Neutrophil (primary cell): ENCODE results near the gene UGT2A2.

ENCODE experiments used
- H3K27ac ChIP-seq: fragments of 200-600 bp; sonication (generic); 2 replicates; pipeline ENCODE4 v1.5.1; 2016; ENCODE audit warnings: mild to moderate bottlenecking, moderate library complexity
- H3K27me3 ChIP-seq: fragments of 200-600 bp; sonication (generic); 2 replicates; pipeline ENCODE4 v1.6.0; 2016; ENCODE audit warnings: mild to moderate bottlenecking
- H3K36me3 ChIP-seq: fragments of 200-600 bp; sonication (generic); 2 replicates; pipeline ENCODE4 v1.5.1; 2017
- H3K4me1 ChIP-seq, 2 experiments: fragments of 200-600 bp in 1 of 2; sonication (generic) in 1 of 2; 1 replicate in 1 of 2; 2 replicates in 1 of 2; pipeline versions ENCODE4 v1.5.1 to v1.6.1; 2013 to 2016; ENCODE audit warnings: low read depth in 1 of 2, low read length in 1 of 2, mild to moderate bottlenecking in 1 of 2, moderate library complexity in 1 of 2; ENCODE audit not compliant: control insufficient read depth in 1 of 2, insufficient read depth in 1 of 2
- H3K4me3 ChIP-seq, 2 experiments: fragments of 200-600 bp in 1 of 2; sonication (generic) in 1 of 2; 1 replicate in 1 of 2; 2 replicates in 1 of 2; pipeline ENCODE4 v1.5.1; 2013 to 2016; ENCODE audit warnings: low read depth in 1 of 2, low read length in 1 of 2, mild to moderate bottlenecking in 1 of 2, moderate library complexity in 1 of 2
- H3K9me3 ChIP-seq: fragments of 200-600 bp; sonication (generic); 2 replicates; pipeline ENCODE4 v1.5.1; 2016
- TF ChIP-seq, protein P1 (sequence below): fragments of 200-600 bp; sonication (generic); IDR thresholded peaks from 2 replicates; pipeline ENCODE4 v1.5.1; 2016; ENCODE audit warnings: antibody characterized with exemption

The UGT2A2 gene

DNA sequence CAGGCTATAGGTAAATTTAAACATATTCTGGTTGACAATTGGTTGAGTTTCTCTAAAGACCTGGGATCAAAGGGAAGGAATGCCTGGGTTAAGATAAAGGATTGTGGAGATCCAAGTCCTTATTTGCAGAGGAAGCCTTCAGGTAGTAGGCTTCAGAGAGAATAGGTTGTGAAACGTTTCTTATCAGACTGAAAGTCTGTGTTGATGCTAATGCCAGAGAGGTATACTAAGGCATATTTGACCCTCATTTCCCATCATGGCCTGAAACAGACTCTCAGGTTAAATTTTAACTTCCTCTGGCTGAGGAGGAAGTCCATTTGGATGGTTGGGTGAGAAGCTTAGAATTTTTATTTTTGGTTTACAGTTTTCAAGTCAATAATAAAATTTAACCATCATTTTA, 48.1 kb downstream of the UGT2A2 start:
- TF ChIP-seq, protein P1, sequence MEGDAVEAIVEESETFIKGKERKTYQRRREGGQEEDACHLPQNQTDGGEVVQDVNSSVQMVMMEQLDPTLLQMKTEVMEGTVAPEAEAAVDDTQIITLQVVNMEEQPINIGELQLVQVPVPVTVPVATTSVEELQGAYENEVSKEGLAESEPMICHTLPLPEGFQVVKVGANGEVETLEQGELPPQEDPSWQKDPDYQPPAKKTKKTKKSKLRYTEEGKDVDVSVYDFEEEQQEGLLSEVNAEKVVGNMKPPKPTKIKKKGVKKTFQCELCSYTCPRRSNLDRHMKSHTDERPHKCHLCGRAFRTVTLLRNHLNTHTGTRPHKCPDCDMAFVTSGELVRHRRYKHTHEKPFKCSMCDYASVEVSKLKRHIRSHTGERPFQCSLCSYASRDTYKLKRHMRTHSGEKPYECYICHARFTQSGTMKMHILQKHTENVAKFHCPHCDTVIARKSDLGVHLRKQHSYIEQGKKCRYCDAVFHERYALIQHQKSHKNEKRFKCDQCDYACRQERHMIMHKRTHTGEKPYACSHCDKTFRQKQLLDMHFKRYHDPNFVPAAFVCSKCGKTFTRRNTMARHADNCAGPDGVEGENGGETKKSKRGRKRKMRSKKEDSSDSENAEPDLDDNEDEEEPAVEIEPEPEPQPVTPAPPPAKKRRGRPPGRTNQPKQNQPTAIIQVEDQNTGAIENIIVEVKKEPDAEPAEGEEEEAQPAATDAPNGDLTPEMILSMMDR: no peak
- no peaks in the 10 kb centered on the region for H3K4me1 ChIP-seq
- no peaks in the 10 kb centered on the region for H3K27me3 ChIP-seq
- no peaks in the 10 kb centered on the region for H3K9me3 ChIP-seq
- H3K36me3 ChIP-seq: no peaks in the 10 kb centered on the region
- H3K27ac ChIP-seq: no peak overlapping the region
- no peak overlapping the region for H3K4me3 ChIP-seq

DNA sequence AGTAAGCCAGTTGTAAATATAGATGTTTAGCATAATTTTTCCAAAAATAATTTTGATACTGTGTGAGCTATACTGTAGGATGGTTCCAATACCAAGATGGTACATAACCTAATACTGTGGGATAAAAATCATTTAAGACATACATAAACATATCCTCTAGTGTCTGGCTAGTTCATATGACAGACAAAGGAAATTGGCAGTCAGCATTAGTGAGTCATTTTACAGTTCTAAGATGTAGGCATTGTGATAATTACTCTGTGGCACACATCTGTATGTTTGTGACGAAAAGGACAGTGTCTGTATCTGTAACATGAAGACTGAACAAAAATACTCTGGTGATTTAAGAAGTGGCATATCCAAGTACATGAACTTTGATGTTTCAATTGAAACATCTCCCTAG, 49.6 kb downstream of the UGT2A2 start:
- no peaks in the 10 kb centered on the region for H3K36me3 ChIP-seq
- TF ChIP-seq, protein P1: no peak
- H3K27ac ChIP-seq: no peak overlapping the region
- no peaks in the 10 kb centered on the region for H3K27me3 ChIP-seq
- no peak overlapping the region for H3K4me3 ChIP-seq
- H3K9me3 ChIP-seq: no peaks in the 10 kb centered on the region
- no peaks in the 10 kb centered on the region for H3K4me1 ChIP-seq

DNA sequence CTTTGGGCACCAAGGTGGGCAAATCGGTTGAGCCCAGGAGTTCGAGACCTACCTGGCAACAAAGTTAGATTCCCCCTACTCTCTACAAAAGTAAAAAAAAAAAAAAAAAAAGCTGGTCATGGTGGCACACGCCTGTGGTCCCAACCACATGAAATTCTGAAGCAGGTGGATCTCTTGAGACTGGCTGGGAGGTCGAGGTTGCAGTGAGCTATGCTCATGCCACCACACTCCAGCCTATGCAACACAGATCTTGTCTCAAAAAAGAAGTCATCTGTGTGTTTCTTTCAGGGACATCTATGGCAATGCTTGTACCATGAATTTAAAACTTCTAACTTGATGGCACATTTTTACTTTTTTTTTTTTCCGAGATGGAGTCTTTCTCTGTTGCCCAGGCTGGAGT, 55.3 kb downstream of the UGT2A2 start:
- H3K9me3 ChIP-seq: no peaks in the 10 kb centered on the region

DNA sequence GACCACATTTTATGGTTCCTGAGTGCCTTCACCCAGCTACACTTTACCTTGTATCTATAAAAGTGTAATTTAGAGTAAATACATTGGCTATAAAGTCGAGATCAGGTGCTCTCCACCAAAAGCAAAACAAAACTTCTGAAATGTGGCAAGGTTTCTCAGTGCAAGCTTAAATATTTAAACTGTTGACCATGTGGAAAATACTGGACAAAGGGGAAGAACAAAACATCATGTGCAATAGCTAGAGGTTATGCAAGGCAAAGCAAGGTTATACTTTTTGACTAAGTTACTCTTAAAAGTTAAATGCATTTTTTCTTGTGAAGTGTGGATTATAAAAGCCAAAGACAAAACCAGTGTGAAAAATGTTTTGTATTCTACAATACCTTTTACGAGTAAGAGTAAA, 55.9 kb downstream of the UGT2A2 start:
- Histone ChIP-seq H3K27ac (no peak overlapping the region), H3K4me1 (no peaks in the 10 kb centered on the region), H3K36me3 (no peaks in the 10 kb centered on the region), H3K4me3 (no peak overlapping the region), H3K27me3 (no peaks in the 10 kb centered on the region), H3K9me3 (no peaks in the 10 kb centered on the region)
- TF ChIP-seq, protein P1: no peak

More for the DNA sequence above, 55.3 kb downstream of the UGT2A2 start:
- H3K27me3 ChIP-seq: no peaks in the 10 kb centered on the region
- no peaks in the 10 kb centered on the region for H3K4me1 ChIP-seq
- H3K4me3 ChIP-seq: no peak overlapping the region
- TF ChIP-seq, protein P1: no peak
- no peak overlapping the region for H3K27ac ChIP-seq
- no peaks in the 10 kb centered on the region for H3K36me3 ChIP-seq

DNA sequence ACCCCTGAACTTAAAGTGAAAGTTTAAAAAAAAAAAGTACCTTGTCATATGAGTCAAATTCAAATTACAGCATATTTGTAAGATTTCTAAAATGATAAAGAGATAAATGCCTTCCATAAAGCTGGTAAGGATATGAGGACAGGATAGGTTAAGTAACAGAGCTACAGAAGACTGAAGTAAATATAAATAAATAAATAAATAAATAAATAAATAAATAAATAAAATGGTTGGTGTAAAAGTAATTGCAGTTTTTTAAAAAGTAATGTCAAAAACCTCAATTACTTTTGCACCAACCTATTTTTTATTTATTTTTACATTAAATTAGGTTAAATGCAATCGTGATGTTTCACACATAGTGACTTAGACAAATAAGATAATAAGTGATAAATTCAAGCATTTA, 62.2 kb downstream of the UGT2A2 start:
- TF ChIP-seq, protein P1: no peak
- H3K27ac ChIP-seq: no peak overlapping the region
- no peak overlapping the region for H3K4me3 ChIP-seq
- H3K4me1 ChIP-seq: no peaks in the 10 kb centered on the region
- no peaks in the 10 kb centered on the region for H3K27me3 ChIP-seq
- no peaks in the 10 kb centered on the region for H3K9me3 ChIP-seq
- no peaks in the 10 kb centered on the region for H3K36me3 ChIP-seq

DNA sequence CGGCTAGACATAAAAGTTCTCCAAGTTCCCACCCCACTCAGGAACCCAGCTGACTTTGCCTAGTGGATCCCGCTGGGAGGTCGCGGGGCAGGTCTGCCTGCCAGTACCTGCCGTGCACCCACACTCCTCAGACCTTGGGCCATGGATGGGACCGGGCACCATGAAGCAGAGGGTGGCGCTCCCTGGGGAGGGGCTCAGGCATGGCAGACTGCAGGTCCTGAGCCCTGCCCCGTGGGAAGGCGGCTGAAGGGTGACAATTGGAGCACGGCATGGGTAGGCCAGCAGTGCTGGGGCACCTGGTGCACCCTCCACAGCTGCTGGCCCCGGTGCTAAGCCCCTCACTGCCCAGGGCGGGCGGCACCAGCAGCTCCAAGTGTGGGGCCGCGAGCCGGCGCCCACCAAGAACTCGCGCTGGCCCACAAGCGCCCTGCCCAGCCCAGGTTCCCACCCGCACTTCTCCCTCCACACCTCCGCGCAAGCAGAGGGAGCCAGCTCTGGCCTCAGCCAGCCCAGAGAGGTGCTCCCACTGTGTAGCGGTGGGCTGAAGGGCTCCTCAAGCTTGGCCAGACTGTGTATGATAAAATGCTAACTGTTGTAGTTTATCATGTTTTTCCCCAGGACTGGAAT, 63.1 kb downstream of the UGT2A2 start:
- H3K4me3 ChIP-seq: no peak overlapping the region
- TF ChIP-seq, protein P1: no peak
- H3K36me3 ChIP-seq: no peaks in the 10 kb centered on the region
- no peak overlapping the region for H3K27ac ChIP-seq
- H3K4me1 ChIP-seq: no peaks in the 10 kb centered on the region
- no peaks in the 10 kb centered on the region for H3K27me3 ChIP-seq
- no peaks in the 10 kb centered on the region for H3K9me3 ChIP-seq
